ENCODE results near the gene PRF1. TPM values are rescaled to one million over a fixed set of nuclear protein-coding genes. Genes with fewer than 3 reads are reported as not detected.
A peak's percentile ranks its signal among the peaks of the same experiment; 100 is the strongest.

The PRF1 gene
- total RNA-seq, 2 experiments from 2014 or later: 7.5 to 8.2 TPM

DNA sequence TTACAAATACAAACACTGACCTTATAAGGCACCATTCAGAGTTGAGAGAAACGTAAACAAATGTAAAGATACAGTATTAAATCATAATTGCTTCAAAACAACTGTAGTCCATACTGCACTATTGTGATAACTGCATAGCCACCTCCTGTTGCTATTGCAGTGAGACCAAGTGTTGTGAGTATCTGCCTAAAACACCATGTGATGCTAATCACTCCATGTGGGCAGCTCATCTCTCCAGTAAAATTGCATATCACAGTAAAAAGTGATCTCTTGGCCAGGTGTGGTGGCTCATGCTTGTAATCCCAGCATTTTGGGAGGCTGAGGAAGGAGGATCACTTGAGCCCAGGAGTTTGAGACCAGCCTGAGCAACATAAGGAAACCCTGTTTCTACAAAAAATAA, 26.8 kb upstream of the PRF1 start:
- intact Hi-C loops (cut with micrococcal nuclease): no loop called here
- Mint-ChIP-seq H3K36me3 (ENCODE audit: low read depth) (no peaks in the 10 kb centered on the region), H3K4me1 (ENCODE audit: low read depth) (no peaks in the 10 kb centered on the region), H3K9me3 (peaks cover 6% of the 10 kb centered on the region), H3K4me3 (no peak overlapping the region), H3K27me3 (ENCODE audit: low read depth) (no peaks in the 10 kb centered on the region), H3K27ac (no peak overlapping the region)
- no peak for DNase-seq
- CTCF ChIA-PET: interaction anchor here (0.7 kb wide), 1 partner anchor 79 kb away, joined by 3 read pairs; no protein-coding TSS in a partner anchor

DNA sequence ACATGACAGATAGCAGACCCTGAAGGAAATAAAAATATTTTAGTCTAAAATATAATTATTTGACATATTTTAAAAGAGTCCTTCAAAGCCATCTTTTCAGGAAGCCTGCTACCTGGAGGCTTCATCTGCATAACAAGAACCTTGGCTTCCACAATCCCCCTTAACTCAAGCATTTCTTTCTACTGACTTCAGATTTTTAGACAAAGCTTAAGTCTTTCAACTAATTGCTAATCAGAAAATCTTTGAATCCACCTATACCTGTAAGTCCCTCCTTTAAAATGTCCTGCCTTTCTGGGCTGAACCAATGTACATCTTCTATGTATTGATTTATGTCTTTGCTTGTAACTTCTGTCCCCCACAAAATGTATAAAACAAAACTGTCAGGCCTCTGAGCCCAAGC, 23.5 kb upstream of the PRF1 start:
- Mint-ChIP-seq H3K27ac (no peak overlapping the region), H3K36me3 (ENCODE audit: low read depth) (no peaks in the 10 kb centered on the region), H3K4me1 (ENCODE audit: low read depth) (no peaks in the 10 kb centered on the region), H3K4me3 (no peak overlapping the region), H3K9me3 (peaks cover 6% of the 10 kb centered on the region), H3K27me3 (ENCODE audit: low read depth) (peaks cover 3% of the 10 kb centered on the region)
- intact Hi-C loops (cut with micrococcal nuclease): no loop called here
- CTCF ChIA-PET: interaction anchor here (1.2 kb wide), 1 partner anchor 133 kb away, joined by 3 read pairs; no protein-coding TSS in a partner anchor
- DNase-seq: no peak

DNA sequence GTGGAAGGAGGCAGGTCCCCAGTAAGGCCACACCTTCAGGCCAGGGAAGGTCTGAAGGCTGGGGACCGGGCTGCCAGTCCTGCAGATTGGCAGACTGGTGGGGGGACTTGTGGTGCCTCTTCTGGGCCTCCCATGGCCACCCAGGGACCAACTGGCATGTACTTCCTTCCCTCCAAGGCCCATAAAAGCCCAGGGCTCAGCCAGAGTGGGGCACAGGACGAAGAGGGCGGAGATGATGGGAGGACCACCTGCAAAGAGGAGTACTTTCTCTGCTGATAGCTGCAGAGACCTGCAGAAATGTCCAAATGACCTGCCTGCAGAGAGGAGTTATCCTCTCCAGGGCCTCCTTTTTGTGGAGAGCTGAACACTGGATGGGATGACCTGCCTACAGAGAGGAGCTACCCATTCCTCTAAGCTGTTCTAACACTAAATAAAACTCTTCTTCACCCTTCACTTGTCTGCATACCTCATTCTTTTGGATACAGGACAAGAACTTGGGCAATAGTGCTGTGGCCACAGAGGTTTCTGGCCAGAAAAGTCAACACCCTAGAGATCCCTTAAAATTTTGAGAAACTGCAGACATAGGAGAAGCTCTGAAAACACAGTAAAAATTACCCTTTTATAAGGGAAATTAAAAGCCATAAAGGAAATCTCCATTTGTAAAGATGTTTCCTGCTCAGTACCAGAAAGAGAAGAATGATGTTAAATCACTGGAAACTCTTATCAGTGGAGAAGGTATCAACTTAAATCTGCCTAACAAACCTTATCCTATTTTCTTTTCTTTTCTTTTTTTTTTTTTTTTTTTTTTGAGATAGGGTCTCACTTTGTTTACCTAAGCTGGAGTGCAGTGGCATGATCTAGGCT, 20.7 kb upstream of the PRF1 start:
- Mint-ChIP-seq H3K27ac (no peak overlapping the region), H3K4me3 (no peak overlapping the region), H3K27me3 (ENCODE audit: low read depth) (peaks cover 3% of the 10 kb centered on the region), H3K4me1 (ENCODE audit: low read depth) (no peaks in the 10 kb centered on the region), H3K9me3 (peaks cover 14% of the 10 kb centered on the region), H3K36me3 (ENCODE audit: low read depth) (no peaks in the 10 kb centered on the region)
- CTCF ChIA-PET: interaction anchor here (0.6 to 0.7 kb wide), 3 partner anchors 132 to 277 kb away, joined by 3 to 4 read pairs (median 3); no protein-coding TSS in a partner anchor
- no peak for DNase-seq
- intact Hi-C loops (cut with micrococcal nuclease): no loop called here

DNA sequence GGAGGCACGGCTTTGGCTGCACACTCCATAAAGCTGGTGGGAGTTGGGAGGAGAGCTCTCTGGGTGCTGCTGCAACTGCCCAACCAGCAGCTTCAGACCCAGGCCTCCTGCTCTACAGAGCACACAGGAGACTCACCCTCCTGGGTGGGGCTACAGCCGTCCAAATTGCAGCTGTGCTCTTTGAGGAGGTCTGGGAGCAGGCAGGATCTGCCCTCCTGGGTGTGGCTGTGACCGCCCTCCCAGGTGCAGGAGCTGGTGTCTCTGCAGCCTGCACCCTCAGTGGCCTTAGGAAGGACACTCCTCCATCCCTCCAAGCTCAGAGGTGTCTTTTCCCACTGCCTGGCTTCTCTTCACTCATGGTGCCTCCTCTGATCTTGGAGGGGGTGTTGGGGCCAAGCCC, 20.0 kb upstream of the PRF1 start:
- intact Hi-C loops (cut with micrococcal nuclease): no loop called here
- H3K4me1 Mint-ChIP-seq (ENCODE audit: low read depth): peaks cover 2% of the 10 kb centered on the region
- peaks cover 3% of the 10 kb centered on the region for H3K27me3 Mint-ChIP-seq (ENCODE audit: low read depth)
- peaks cover 14% of the 10 kb centered on the region for H3K9me3 Mint-ChIP-seq
- CTCF ChIA-PET: no interaction called here
- H3K36me3 Mint-ChIP-seq (ENCODE audit: low read depth): no peaks in the 10 kb centered on the region
- H3K4me3 Mint-ChIP-seq: no peak overlapping the region
- no peak overlapping the region for H3K27ac Mint-ChIP-seq
- no peak for DNase-seq

DNA sequence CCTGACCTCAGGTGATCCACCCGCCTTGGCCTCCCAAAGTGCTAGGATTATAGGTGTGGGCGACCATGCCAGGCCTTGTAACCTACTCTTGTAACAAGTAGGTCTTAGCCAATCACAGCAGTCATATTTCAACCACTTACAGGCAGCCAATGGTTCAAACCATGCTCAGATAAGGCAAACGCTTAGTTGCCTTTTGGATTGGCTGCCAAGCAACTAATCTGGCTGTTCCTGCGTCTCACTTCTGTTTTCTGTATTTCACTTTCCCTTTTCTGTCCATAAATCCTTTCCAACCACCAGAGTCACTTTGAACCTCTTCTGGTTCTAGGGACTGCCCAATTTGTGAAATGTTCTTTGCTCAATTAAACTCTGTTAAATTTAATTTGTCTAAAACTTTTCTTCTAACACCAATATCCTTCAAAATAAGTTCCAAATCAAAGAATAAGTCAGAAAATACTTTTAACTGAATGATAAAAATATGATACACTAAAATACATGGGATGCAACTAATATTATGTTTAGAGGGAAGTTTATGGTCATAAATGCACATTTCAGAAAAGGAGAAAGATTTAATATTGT, 19.1 kb upstream of the PRF1 start:
- H3K27me3 Mint-ChIP-seq (ENCODE audit: low read depth): peaks cover 3% of the 10 kb centered on the region
- peaks cover 2% of the 10 kb centered on the region for H3K4me1 Mint-ChIP-seq (ENCODE audit: low read depth)
- H3K4me3 Mint-ChIP-seq: no peak overlapping the region
- DNase-seq: no peak
- CTCF ChIA-PET: interaction anchor here (0.6 kb wide), 1 partner anchor 10 kb away, joined by 4 read pairs; no protein-coding TSS in a partner anchor
- peaks cover 14% of the 10 kb centered on the region for H3K9me3 Mint-ChIP-seq
- intact Hi-C loops (cut with micrococcal nuclease): no loop called here
- no peaks in the 10 kb centered on the region for H3K36me3 Mint-ChIP-seq (ENCODE audit: low read depth)
- H3K27ac Mint-ChIP-seq: no peak overlapping the region

DNA sequence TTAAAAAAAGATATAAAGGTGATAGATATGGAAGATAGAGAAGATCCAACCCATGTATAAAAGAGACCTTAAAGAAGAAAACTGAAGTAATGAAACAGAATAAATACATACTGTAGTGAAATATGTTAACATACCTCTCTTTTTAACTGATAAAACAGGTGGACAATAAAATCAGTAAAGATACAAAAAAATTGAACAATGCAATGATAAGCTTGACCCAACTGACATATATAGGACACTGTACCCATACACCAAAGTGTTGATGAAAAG, 17.4 kb upstream of the PRF1 start:
- peaks cover 2% of the 10 kb centered on the region for H3K4me1 Mint-ChIP-seq (ENCODE audit: low read depth)
- H3K27ac Mint-ChIP-seq: no peak overlapping the region
- no peak for DNase-seq
- peaks cover 14% of the 10 kb centered on the region for H3K9me3 Mint-ChIP-seq
- no peaks in the 10 kb centered on the region for H3K36me3 Mint-ChIP-seq (ENCODE audit: low read depth)
- no peak overlapping the region for H3K4me3 Mint-ChIP-seq
- intact Hi-C loops (cut with micrococcal nuclease): no loop called here
- peaks cover 3% of the 10 kb centered on the region for H3K27me3 Mint-ChIP-seq (ENCODE audit: low read depth)
- CTCF ChIA-PET: interaction anchor here (0.6 to 1.4 kb wide), 3 partner anchors 69 to 183 kb away, joined by 4 read pairs; no protein-coding TSS in a partner anchor

DNA sequence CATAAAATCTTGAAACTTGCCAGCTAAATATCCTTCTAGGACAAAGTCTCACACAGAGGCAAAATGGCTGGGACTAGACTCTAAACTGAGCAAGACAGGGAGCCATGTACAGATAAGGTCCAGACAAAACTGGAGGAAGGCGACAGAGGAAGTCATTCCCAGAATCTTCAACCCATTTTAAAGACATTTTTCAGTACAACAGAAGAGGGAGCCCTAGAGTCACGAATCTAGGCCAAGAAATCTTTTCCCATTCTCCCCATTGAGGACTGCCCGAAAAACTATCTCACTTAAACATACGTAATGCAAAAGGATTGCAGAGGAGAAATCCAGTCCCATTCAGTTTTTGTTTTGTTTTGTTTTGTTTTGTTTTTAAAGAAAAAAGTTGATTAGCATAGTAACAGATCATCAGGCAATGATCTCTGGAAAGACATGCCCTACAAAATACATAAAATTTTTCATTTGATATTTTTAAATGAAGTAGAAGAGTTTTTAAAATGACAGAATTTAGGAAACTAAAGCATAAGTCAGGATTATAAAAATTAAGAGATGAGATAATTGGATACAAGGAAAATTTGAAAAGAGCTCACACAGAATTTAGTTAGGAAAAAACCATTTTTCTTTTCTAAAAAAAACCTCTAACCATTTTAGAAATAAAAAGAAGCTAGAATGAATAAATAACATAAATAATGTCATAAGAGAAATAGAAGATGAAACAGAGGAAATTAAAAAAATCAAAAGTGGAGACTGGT, 16.9 kb upstream of the PRF1 start:
- CTCF ChIA-PET: interaction anchor here (1.2 to 1.4 kb wide), 3 partner anchors 35 to 139 kb away, joined by 4 read pairs; no protein-coding TSS in a partner anchor
- peaks cover 3% of the 10 kb centered on the region for H3K27me3 Mint-ChIP-seq (ENCODE audit: low read depth)
- intact Hi-C loops (cut with micrococcal nuclease): loop anchor here (2.0 kb wide), 1 partner anchor 139 kb away; no protein-coding TSS in a partner anchor
- DNase-seq: no peak
- no peak overlapping the region for H3K4me3 Mint-ChIP-seq
- H3K27ac Mint-ChIP-seq: no peak overlapping the region
- no peaks in the 10 kb centered on the region for H3K36me3 Mint-ChIP-seq (ENCODE audit: low read depth)
- H3K4me1 Mint-ChIP-seq (ENCODE audit: low read depth): peaks cover 4% of the 10 kb centered on the region
- H3K9me3 Mint-ChIP-seq: peaks cover 14% of the 10 kb centered on the region

DNA sequence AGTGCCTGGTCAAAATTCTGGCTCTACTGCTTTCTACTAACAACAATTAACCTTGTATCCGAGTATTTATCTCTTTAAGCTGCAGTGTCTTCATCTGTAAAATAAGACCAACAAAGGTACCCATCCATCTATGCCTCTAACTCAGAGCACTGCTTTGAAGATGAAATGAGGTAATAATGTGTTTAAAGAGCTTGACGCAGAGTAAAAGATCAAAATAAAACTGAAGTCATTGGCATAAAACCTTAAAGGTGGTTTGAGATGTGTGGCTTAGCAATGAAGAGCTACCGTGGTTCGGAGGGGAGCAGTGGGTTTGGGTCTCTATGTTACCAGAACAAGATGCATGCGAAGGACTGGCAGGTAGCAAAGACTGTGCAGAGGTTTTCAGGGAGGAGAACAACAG, 16.1 kb upstream of the PRF1 start:
- H3K27ac Mint-ChIP-seq: no peak overlapping the region
- CTCF ChIA-PET: interaction anchor here (1.2 kb wide), 1 partner anchor 35 kb away, joined by 4 read pairs; no protein-coding TSS in a partner anchor
- no peaks in the 10 kb centered on the region for H3K36me3 Mint-ChIP-seq (ENCODE audit: low read depth)
- H3K9me3 Mint-ChIP-seq: peaks cover 14% of the 10 kb centered on the region
- no peak for DNase-seq
- no peak overlapping the region for H3K4me3 Mint-ChIP-seq
- intact Hi-C loops (cut with micrococcal nuclease): loop anchor here (1.0 to 2.0 kb wide), 2 partner anchors 40 to 140 kb away; no protein-coding TSS in a partner anchor
- no peaks in the 10 kb centered on the region for H3K27me3 Mint-ChIP-seq (ENCODE audit: low read depth)
- peaks cover 12% of the 10 kb centered on the region for H3K4me1 Mint-ChIP-seq (ENCODE audit: low read depth)

DNA sequence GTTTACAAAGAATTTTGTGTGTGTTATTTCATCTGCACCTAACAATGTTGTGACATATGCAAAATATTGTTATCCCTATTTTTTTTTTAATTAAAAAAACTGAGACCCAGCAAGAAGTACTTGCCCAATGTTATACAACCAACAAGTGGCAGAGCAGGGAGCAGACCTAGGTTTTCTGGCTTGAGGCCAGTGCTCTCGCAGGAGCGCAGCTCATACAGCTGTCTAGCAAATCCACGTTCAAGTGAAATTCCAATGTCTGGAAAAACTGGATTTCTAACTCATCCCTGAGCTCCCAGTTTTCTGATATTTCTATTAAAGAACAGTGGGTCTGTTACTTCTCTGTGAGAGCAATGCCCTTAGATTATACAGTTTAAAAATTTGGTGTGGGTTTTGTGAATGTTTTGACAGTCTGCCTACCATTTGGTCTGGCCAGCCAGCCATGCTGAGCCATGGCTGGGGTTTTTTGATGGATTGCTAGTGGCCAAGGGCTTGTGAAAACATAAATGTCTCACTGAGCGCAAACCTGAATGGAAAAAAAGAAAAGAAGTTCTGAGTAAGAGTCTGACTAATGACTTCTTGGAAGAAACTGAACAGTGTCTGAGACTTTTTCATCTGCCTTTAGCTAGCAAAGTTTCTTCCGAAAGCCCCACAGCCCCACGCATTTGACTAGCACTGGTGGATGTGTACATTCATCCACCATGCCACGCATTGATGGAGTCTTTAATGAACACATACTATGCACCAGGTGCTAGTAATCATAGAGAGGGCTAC, 15.4 kb upstream of the PRF1 start:
- intact Hi-C loops (cut with micrococcal nuclease): loop anchor here (1.0 to 2.0 kb wide), 2 partner anchors 40 to 141 kb away; no protein-coding TSS in a partner anchor
- Mint-ChIP-seq H3K9me3 (peaks cover 14% of the 10 kb centered on the region), H3K36me3 (ENCODE audit: low read depth) (no peaks in the 10 kb centered on the region), H3K4me1 (ENCODE audit: low read depth) (peaks cover 12% of the 10 kb centered on the region), H3K4me3 (no peak overlapping the region), H3K27me3 (ENCODE audit: low read depth) (no peaks in the 10 kb centered on the region), H3K27ac (no peak overlapping the region)
- peak; percentile 41 for DNase-seq
- CTCF ChIA-PET: interaction anchor here (1.1 to 1.2 kb wide), 2 partner anchors 36 to 57 kb away, joined by 3 to 4 read pairs; no protein-coding TSS in a partner anchor

DNA sequence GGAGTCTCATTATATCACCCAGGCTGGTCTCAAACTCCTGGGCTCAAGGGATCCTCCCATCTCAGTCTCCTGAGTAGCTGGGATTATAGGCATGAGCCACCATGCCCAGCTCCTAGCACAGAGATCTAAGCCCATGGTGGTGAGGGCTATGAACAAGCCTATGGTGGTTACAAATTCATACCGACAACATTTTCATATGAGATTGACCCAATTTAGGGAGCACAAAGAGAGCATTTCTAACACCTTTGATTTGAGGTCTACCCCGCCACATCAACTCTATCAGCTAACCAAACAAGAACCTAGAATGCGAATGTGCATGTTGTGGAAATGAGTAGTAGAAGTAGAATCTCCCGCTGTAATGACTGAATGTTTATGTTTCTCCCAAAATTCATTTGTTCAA, 14.2 kb upstream of the PRF1 start:
- CTCF ChIA-PET: interaction anchor here (0.7 to 1.1 kb wide), 2 partner anchors 56 to 142 kb away, joined by 3 read pairs; no protein-coding TSS in a partner anchor
- DNase-seq: no peak
- Mint-ChIP-seq H3K36me3 (ENCODE audit: low read depth) (no peaks in the 10 kb centered on the region), H3K4me1 (ENCODE audit: low read depth) (peaks cover 12% of the 10 kb centered on the region), H3K27ac (no peak overlapping the region), H3K9me3 (peaks cover 14% of the 10 kb centered on the region), H3K4me3 (no peak overlapping the region), H3K27me3 (ENCODE audit: low read depth) (no peaks in the 10 kb centered on the region)
- intact Hi-C loops (cut with micrococcal nuclease): no loop called here

DNA sequence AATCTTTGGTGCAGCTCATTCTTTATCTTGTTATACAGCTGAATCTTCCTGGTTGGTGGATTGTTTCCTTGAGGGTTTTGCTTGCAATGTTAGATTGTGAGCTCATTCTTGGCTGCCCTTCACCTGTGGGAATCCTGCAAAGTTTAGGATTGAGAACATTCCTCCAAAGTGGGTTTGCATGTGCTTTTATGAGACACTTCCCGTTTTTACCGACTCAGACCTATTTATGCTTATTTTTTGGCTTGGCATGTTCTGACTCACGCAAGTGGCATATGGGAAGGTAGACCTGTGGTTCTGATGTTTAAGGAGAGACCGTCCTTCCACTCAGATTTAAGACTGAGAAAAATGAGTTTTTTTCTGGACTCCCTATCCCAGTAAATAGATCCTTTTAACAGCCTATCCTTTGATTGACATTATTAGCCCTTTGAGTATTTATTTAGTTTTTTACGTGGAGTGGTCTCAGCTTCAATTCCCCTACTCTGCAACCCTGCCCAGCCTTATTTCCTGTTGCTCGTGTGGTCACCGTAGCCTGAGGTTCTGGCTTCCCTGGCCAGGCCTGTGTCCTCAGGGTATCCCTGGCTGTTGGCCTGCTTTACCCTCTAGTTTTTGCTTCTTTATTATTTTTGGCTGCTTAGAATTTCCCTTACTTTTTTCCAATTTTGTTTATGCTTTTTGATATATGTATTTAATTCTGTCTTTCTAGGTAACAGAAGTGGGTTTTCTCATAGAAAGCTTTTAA, 13.4 kb upstream of the PRF1 start:
- Mint-ChIP-seq H3K27ac (no peak overlapping the region), H3K9me3 (peaks cover 14% of the 10 kb centered on the region), H3K27me3 (ENCODE audit: low read depth) (no peaks in the 10 kb centered on the region), H3K36me3 (ENCODE audit: low read depth) (no peaks in the 10 kb centered on the region), H3K4me3 (no peak overlapping the region), H3K4me1 (ENCODE audit: low read depth) (peaks cover 12% of the 10 kb centered on the region)
- intact Hi-C loops (cut with micrococcal nuclease): no loop called here
- DNase-seq: no peak
- CTCF ChIA-PET: no interaction called here
